Measurements from ENCODE around the gene CHL1.

The CHL1 gene

DNA sequence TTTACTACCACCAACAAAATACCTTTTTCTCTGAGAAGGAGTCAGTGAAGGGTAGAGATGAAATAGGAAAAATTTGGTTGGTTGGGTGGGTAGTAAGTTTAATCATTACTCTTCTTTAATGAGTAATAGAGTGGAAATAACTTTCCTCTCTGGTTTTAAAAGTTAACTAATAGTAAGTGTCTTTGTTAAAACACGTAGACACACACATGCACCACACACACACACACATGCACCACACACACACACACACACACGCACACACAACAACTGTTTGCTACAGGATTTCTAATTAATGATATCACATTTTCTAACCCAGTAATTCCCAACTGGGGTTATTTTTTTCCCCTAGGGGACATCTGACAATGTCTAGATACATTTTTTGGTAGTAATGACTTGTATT, 84.1 kb downstream of the CHL1 start:
- DNase-seq (ENCODE audit: insufficient read length, low spot score) (no peak), FAIRE-seq (no peak)
- TF ChIP-seq, protein P1, sequence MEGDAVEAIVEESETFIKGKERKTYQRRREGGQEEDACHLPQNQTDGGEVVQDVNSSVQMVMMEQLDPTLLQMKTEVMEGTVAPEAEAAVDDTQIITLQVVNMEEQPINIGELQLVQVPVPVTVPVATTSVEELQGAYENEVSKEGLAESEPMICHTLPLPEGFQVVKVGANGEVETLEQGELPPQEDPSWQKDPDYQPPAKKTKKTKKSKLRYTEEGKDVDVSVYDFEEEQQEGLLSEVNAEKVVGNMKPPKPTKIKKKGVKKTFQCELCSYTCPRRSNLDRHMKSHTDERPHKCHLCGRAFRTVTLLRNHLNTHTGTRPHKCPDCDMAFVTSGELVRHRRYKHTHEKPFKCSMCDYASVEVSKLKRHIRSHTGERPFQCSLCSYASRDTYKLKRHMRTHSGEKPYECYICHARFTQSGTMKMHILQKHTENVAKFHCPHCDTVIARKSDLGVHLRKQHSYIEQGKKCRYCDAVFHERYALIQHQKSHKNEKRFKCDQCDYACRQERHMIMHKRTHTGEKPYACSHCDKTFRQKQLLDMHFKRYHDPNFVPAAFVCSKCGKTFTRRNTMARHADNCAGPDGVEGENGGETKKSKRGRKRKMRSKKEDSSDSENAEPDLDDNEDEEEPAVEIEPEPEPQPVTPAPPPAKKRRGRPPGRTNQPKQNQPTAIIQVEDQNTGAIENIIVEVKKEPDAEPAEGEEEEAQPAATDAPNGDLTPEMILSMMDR (IDR thresholded peaks at IDR 0.05; ENCODE audit: insufficient read depth, missing control alignments): no peak

DNA sequence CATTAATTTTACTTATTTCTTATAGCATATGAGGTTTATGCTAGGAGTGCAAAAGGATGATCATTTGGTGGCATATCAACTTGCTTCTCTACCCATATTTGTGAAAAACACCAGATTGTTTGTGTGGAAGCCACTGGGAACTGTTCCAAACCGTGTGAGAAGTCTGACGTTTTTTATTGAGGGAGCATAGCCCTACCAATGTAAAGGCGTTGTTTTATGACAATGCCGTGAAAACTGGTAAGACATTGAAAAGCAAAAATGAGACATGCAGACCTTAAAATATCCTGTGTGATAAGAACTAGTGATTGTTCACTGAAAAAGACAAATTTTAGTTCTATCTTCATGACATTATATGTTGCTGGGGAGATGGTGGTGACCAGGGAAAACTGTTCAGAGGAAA, 87.8 kb downstream of the CHL1 start:
- no peak for DNase-seq (ENCODE audit: insufficient read length, low spot score)
- no peak for FAIRE-seq
- TF ChIP-seq, protein P1 (IDR thresholded peaks at IDR 0.05; ENCODE audit: insufficient read depth, missing control alignments): no peak

DNA sequence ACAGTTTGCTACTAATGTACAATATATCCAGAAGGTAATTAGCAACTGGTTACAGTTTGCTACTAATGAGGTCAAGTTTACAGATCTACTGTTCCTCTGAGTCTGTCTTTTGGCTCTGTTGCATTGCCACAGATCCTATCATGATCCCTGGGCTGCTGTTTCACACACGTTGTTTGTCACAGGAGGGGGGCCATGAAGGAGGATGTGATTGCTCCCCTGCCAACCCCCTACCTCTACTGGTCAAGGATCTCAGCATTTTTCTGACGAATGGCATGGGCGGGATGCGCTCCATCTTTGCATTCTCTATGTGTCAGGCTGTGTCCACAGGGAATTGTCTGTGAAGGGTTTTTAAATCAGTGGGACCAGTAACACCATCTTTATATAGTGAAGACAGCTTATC, 91.9 kb downstream of the CHL1 start:
- FAIRE-seq: no peak

DNA sequence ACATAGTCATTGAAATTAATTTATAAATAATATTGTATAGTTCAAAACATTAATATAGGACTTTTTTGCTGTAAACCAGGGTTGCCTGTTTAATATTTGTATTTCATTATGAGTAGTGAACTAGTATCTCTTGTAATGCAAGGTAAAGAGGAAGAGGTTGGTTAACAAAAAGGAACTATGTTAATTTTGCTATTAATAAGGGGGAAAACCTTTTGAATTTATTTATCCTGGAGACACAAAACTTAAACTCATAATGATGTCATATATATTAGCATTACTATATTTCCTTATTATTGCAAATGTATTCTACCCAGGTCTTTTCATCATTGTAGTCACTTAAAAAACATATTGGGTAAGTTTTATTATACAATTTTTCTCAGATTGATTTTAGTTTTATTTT, 94.5 kb downstream of the CHL1 start:
- TF ChIP-seq, protein P1 (IDR thresholded peaks at IDR 0.05; ENCODE audit: insufficient read depth, missing control alignments): no peak
- no peak for FAIRE-seq
- DNase-seq (ENCODE audit: insufficient read length, low spot score): no peak

More for the DNA sequence above, 91.9 kb downstream of the CHL1 start:
- TF ChIP-seq, protein P1 (IDR thresholded peaks at IDR 0.05; ENCODE audit: insufficient read depth, missing control alignments): no peak
- no peak for DNase-seq (ENCODE audit: insufficient read length, low spot score)

DNA sequence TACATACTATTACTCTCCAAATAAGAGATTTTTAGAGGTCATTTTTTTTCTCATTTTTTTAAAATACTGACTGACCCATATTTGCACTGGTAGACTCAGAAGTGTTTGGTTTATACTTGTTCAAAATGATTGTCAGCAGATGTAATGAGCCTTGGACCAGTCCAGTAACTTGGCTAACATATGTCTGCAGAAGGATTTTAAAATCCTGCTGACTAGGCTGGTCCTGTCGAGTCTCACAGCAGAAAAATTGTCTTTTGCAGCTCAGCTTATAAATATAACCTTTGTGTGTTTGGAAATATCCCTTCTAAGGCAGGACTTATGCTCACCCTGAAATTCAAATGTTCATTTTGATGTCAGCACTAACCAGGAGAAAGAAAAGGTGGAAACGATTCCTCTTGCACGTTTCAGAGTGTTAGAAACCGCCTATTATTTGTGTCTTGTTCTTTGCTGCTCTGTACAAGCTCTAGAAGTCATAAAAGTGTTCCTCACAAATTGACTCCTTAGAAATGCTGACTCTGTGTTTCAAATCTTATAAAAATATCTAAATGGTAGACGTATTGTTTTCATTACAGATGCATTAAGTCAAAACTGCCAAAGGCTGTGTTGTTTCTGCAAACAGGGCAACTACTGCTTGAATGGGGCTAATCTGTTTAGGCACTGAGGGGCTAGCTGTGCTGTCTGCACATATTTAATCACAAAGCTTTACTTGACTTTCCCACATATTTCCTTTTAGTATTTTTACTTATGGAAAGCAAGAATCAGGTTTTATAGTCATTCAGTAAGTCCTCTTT, 95.3 kb downstream of the CHL1 start:
- FAIRE-seq (no peak), DNase-seq (ENCODE audit: insufficient read length, low spot score) (no peak)
- TF ChIP-seq, protein P1 (IDR thresholded peaks at IDR 0.05; ENCODE audit: insufficient read depth, missing control alignments): no peak

DNA sequence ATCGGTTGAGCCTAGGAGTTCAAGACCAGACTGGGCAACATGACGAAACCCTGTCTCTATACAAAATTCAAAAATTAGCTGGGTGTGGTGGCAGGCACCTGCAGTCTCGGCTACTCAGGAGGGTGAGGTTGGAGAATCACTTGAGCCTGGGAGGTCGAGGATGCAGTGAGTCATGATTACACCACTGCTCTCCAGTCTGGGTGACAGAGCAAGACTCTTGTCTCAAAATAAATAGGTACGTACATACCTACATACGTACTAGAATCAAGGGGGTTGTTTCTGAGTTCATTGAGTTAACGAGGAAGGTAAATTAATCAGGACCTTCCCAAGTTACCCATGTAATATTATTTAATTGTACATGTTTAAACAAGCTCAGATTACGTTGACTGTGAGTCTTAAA, 97.5 kb downstream of the CHL1 start:
- FAIRE-seq (no peak), DNase-seq (ENCODE audit: insufficient read length, low spot score) (no peak)
- TF ChIP-seq, protein P1 (IDR thresholded peaks at IDR 0.05; ENCODE audit: insufficient read depth, missing control alignments): no peak

DNA sequence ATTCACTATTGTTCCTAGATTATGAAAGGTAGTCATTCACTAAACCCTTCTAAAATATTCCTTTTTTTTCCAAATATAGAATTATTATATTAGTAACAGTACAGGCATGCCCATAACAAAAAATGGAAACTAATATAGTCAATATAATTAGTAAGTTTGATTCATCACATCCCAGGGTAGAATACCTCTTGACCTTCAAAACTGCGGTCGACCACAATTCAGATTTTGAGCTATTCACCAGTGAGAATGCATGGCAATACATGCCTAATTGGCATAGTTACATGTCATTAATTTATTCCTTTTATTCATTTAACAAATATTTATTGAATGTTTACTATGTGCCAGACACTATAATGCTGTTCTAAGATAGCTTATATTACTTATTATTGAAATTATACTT, 98.0 kb downstream of the CHL1 start:
- FAIRE-seq: no peak
- DNase-seq (ENCODE audit: insufficient read length, low spot score): no peak
- TF ChIP-seq, protein P1 (IDR thresholded peaks at IDR 0.05; ENCODE audit: insufficient read depth, missing control alignments): no peak

All from D721Med (cell line).